Brain pericyte (primary cell): Measurements from ENCODE around the gene KRTAP10-9.
"Not testable (repeated sequence)": the region's sequence is repeated elsewhere in the genome, so short reads cannot be mapped to it uniquely, and the experiment has no call there.

Experiments
- DNase-seq: peaks from one replicate; pipeline ENCODE4 v3.0.0-alpha.2; 2012; ENCODE audit warnings: low read depth, low spot score

KRTAP10-9 gene, protein sequence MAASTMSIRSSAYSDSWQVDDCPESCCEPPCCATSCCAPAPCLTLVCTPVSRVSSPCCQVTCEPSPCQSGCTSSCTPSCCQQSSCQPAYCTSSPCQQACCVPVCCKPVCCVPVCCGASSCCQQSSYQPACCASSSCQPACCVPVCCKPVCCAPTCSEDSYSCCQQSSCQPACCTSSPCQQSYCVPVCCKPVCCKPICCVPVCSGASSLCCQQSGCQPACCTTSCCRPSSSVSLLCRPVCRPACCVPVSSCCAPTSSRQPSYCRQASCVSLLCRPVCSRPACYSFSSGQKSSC

GRCh38 chr21:44626673-44627143 lies at the start of gene KRTAP10-9:
Gene KRTAP10-9 (plus strand): TSS chr21:44627093. CDS start chr21:44627172, 79 bp downstream.
- DNase-seq: no peak

- DNase-seq: no peak
Measured at GRCh38 chr21:44578371-44579055, 48.4 kb upstream of the KRTAP10-9 start.

DNA sequence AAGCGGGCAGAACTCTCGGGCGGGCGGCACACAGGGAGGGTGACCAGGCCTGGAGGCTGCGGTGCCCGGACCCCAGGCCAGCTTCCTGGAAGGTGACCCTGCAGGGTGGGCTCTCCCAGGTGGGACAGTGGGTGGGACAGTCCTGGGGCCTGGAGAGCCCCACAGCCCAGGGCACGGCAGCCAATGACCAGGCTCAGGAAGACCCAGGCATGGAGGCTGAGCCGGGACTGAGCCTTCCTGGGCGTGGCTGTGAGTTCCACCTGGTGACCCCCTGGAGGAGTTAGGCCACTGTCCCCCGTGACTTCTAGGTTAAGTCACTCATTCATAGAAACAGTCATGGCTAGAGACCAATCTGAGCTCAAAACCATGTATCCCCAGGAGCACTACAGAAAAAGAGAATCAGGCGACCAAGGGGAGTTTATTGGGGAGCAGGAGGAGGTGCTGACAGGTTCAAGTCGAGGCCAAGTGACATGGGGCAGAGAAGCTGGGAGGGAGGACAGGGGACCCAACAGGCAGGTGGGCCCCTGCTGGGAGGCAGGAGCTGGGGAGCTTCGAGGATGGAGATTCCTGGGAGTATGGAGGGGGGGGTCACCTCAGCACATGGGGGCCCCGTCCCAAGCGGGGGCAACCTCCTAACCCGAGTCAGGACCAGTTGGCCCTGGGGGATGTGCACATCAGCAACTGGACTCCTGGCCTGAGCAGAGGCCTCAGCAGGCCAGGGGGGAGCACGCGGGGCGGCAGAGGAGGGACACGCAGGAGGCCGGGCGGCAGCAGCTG lies 47.6 kb upstream of the KRTAP10-9 start:
- DNase-seq: no peak

DNA sequence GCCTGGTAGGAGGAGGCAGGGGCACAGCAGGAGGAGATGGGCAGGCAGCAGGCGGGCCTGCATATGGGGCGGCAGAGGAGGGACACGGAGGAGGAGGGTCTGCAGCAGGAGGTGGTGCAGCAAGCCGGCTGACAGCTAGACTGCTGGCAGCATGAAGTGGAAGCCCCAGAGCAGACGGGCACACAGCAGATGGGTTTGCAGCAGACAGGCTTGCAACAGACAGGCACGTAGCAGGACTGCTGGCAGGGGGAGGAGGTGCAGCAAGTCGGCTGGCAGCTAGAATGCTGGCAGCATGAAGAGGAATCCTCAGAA lies 47.1 kb upstream of the KRTAP10-9 start:
- DNase-seq: no peak

GRCh38 chr21:44580231-44580821 lies 46.6 kb upstream of the KRTAP10-9 start, which contains the start of gene KRTAP10-5:
Gene KRTAP10-5 (minus strand): TSS chr21:44580604. CDS start chr21:44580578, 26 bp downstream.
- not testable (repeated sequence) for DNase-seq

DNA sequence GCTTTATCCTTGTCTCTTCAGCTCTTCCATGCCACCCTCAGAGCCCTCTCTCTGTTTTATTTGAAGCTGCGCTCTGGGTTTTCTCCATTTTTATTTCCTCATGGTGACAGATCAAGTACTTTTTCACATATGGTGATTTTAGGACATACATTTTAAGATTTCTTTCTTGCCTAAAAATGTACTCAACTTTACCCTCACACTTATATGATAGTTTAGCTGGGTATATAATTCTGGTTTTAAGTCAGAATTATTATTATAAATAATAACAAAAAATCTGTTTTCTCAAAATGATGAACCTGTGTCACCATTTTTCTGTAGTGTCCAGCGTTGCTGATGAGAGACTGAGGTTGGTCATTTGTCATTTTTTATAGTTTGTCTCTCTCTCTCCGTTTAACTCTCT lies 45.7 kb upstream of the KRTAP10-9 start:
- no peak for DNase-seq

- no peak for DNase-seq
Measured at GRCh38 chr21:44582055-44582454, 44.8 kb upstream of the KRTAP10-9 start.

- no peak for DNase-seq
Measured at GRCh38 chr21:44583089-44583799, 43.6 kb upstream of the KRTAP10-9 start.

DNA sequence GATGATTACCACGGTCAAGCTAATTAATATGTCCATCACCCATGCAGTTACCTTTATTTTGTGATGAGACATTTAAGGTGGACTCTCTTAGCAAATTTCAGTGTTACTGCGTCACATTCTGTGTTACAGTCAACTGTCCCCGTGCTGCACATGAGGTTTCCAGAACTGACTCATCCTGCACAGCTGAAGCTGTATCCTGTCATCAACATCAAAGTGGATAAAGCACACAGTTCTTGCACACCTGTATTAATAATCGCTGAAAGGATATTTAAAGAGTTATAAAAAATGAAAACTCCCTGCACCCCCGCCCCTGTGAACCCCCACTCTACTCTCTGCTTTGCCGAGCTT lies 43.1 kb upstream of the KRTAP10-9 start:
- no peak for DNase-seq

- no peak for DNase-seq
Measured at GRCh38 chr21:44585892-44586291, 41.0 kb upstream of the KRTAP10-9 start.

- DNase-seq: no peak
Measured at GRCh38 chr21:44589094-44589493, 37.8 kb upstream of the KRTAP10-9 start.

DNA sequence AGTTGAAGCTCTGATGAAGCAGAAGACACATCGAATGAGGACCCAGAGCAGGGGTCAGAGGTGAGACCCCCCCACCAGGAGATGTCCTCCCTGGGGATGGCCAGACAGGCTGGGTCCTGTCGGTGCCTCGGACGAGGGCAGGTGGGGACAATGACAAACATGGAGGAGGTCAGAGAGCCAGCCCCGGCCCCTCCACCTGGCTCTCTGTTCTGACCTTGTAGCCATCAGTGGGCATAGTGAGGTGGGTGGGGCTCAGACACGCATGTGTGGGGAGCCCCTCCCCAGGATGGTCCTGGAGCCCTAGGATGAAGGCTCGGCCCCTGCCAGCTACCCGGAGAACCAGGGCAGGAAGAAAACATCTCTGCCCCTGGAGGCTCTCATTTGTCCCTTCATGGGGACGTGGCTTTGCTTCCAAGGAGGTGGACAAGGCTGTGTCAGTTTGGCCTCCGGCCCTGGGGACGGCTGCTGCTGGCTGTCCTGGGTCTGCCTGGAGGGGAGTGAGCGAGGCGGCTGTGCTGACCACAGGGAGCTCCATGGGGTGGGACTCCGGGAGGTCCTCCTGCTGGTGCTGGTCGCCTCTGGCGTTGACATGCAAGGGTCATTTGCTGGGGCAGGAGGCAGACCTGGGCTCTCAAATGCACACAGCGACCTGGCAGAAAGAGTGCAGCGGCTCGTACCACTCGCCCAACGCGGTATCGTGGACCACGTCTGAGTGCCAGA lies 37.1 kb upstream of the KRTAP10-9 start:
- DNase-seq: no peak

- no peak for DNase-seq
Measured at GRCh38 chr21:44590311-44590721, 36.6 kb upstream of the KRTAP10-9 start.

GRCh38 chr21:44590897-44591800 lies 35.7 kb upstream of the KRTAP10-9 start:
- DNase-seq: not testable (repeated sequence)

DNA sequence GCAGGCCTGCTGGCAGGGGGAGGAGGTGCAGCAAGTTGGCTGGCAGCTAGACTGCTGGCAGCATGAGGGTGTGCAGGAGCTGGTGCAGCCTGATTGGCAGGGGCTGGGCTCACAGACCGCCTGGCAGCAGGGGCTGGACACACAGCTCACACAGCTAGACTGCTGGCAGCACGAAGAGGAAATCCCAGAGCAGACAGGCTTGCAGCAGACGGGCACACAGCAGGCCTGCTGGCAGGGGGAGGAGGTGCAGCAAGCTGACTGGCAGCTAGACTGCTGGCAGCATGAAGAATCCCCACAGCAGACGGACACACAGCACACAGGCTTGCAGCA lies 35.1 kb upstream of the KRTAP10-9 start:
- not testable (repeated sequence) for DNase-seq

- no peak for DNase-seq
Measured at GRCh38 chr21:44592446-44593311, 34.2 kb upstream of the KRTAP10-9 start, which contains the start of gene KRTAP10-6. Gene KRTAP10-6 (minus strand): TSS chr21:44592505. CDS start chr21:44592484, 21 bp downstream.

- no peak for DNase-seq
Measured at GRCh38 chr21:44593598-44594405, 33.1 kb upstream of the KRTAP10-9 start.

GRCh38 chr21:44594406-44594916 lies 32.4 kb upstream of the KRTAP10-9 start:
- DNase-seq: no peak
